ENCODE measurements around the gene ADARB2.

The ADARB2 gene

GRCh38 chr10:1559311-1559710 lies 178.0 kb downstream of the ADARB2 start:
- ChIA-PET CTCF (no interaction called here), POLR2A (no interaction called here)
- TF ChIP-seq CTCF (IDR thresholded peaks at IDR 0.05; ENCODE audit: control extremely low read depth, extremely low read depth, low read depth, missing control alignments) = no peak
- DNase-seq (ENCODE audit: extremely low spot score) = no peak

GRCh38 chr10:1558906-1559305 lies 178.4 kb downstream of the ADARB2 start:
- no peak for DNase-seq (ENCODE audit: extremely low spot score)
- TF ChIP-seq CTCF (IDR thresholded peaks at IDR 0.05; ENCODE audit: control extremely low read depth, extremely low read depth, low read depth, missing control alignments) = no peak
- CTCF ChIA-PET = no interaction called here
- POLR2A ChIA-PET = no interaction called here

- no peak for TF ChIP-seq CTCF (IDR thresholded peaks at IDR 0.05; ENCODE audit: control extremely low read depth, extremely low read depth, low read depth, missing control alignments)
- no peak for DNase-seq (ENCODE audit: extremely low spot score)
- CTCF ChIA-PET = interaction anchor here (1.4 kb wide), 1 partner anchor 13 kb away, joined by 3 read pairs; no protein-coding TSS in a partner anchor
- POLR2A ChIA-PET = no interaction called here
These were observed 180.2 kb downstream of the ADARB2 start for GRCh38 chr10:1557081-1557480.

GRCh38 chr10:1556496-1556895 lies 180.8 kb downstream of the ADARB2 start:
- DNase-seq (ENCODE audit: extremely low spot score) = no peak
- ChIA-PET CTCF (no interaction called here), POLR2A (no interaction called here)
- TF ChIP-seq CTCF (IDR thresholded peaks at IDR 0.05; ENCODE audit: control extremely low read depth, extremely low read depth, low read depth, missing control alignments) = no peak

- POLR2A ChIA-PET = no interaction called here
- no peak for TF ChIP-seq CTCF (IDR thresholded peaks at IDR 0.05; ENCODE audit: control extremely low read depth, extremely low read depth, low read depth, missing control alignments)
- DNase-seq (ENCODE audit: extremely low spot score) = no peak
- CTCF ChIA-PET = no interaction called here
These were observed 183.4 kb downstream of the ADARB2 start for GRCh38 chr10:1553951-1554350.

- DNase-seq (ENCODE audit: extremely low spot score) = no peak
- ChIA-PET CTCF (no interaction called here), POLR2A (no interaction called here)
- TF ChIP-seq CTCF (IDR thresholded peaks at IDR 0.05; ENCODE audit: control extremely low read depth, extremely low read depth, low read depth, missing control alignments) = no peak
These were observed 184.2 kb downstream of the ADARB2 start for GRCh38 chr10:1552881-1553670.

Measured in GM10248 (cell line).